WTC11 (cell line): ENCODE data around the gene STK35. TPM values are rescaled to one million over a fixed set of nuclear protein-coding genes. Genes with fewer than 3 reads are reported as not detected.
A peak's percentile ranks its signal among the peaks of the same experiment; 100 is the strongest.

Experiments
- ATAC-seq: fragments of 200-7000 bp; cut with Tn5 transposase; 2 replicates; pipeline ENCODE4 v1.10.0; 2021; ENCODE audit warnings: mild to moderate bottlenecking, moderate library complexity
- CTCF ChIA-PET: fragments of 300-600 bp; sonication (Branson Sonifier 250); formaldehyde crosslinking; loops from one replicate; lab custom pipeline; 2021; ENCODE audit warnings: antibody characterized with exemption; lab: Charles Lee
- POLR2A ChIA-PET: fragments of 350-600 bp; sonication (Branson Sonifier 250); formaldehyde crosslinking; loops from one replicate; lab custom pipeline; 2021; ENCODE audit warnings: antibody characterized with exemption; lab: Charles Lee
- DNase-seq: peaks from one replicate; pipeline ENCODE4 v3.0.0; 2021; ENCODE audit warnings: low spot score
- H3K27ac Mint-ChIP-seq: 2 replicates; pipeline ENCODE4 v1.8.0; 2021; ENCODE audit warnings: mixed read lengths
- H3K27me3 Mint-ChIP-seq: 2 replicates; pipeline ENCODE4 v1.8.0; 2021; ENCODE audit warnings: low read depth, mild to moderate bottlenecking, moderate library complexity, mixed read lengths
- H3K36me3 Mint-ChIP-seq: 2 replicates; pipeline ENCODE4 v1.8.0; 2021; ENCODE audit warnings: mixed read lengths
- H3K4me1 Mint-ChIP-seq: 2 replicates; pipeline ENCODE4 v1.8.0; 2022; ENCODE audit warnings: mixed read lengths
- H3K4me3 Mint-ChIP-seq: 2 replicates; pipeline ENCODE4 v1.8.0; 2021; ENCODE audit warnings: mild to moderate bottlenecking, moderate library complexity, mixed read lengths
- H3K9me3 Mint-ChIP-seq: 2 replicates; pipeline ENCODE4 v1.8.0; 2021; ENCODE audit warnings: mixed read lengths
- CDX4 ChIP-seq: fragments of 250-450 bp; sonication (Bioruptor Pico); IDR thresholded peaks from 2 replicates; pipeline ENCODE4 v1.9.0; 2021; ENCODE audit warnings: moderate library complexity, mild to moderate bottlenecking, inconsistent platforms, borderline replicate concordance
- CTCF ChIP-seq: fragments of 200-600 bp; IDR thresholded peaks from 2 replicates; pipeline ENCODE4 v1.8.0; 2022; ENCODE audit warnings: antibody characterized with exemption
- E2F5 ChIP-seq: sonication (generic); formaldehyde crosslinking; IDR thresholded peaks from 2 replicates; pipeline ENCODE4 v1.8.1; 2022; ENCODE audit warnings: mild to moderate bottlenecking, moderate library complexity, missing genetic modification reagents
- ERG ChIP-seq: fragments of 250-450 bp; sonication (Bioruptor Pico); IDR thresholded peaks from 2 replicates; pipeline ENCODE4 v1.8.0; 2021; ENCODE audit warnings: mild to moderate bottlenecking
- GABPB1 ChIP-seq: sonication (generic); formaldehyde crosslinking; IDR thresholded peaks from 2 replicates; pipeline ENCODE4 v1.8.1; 2023; ENCODE audit warnings: mild to moderate bottlenecking, missing genetic modification reagents
- GTF2I ChIP-seq: fragments of 250-450 bp; sonication (Bioruptor Pico); conservative IDR thresholded peaks from 2 replicates; pipeline ENCODE4 v1.4.0; 2021; ENCODE audit warnings: mild to moderate bottlenecking
- NFATC4 ChIP-seq: fragments of 250-450 bp; sonication (Bioruptor Pico); IDR thresholded peaks from 2 replicates; pipeline ENCODE4 v1.9.0; 2021; ENCODE audit warnings: mild to moderate bottlenecking
- NR1H2 ChIP-seq: sonication (generic); formaldehyde crosslinking; IDR thresholded peaks from 2 replicates; pipeline ENCODE4 v1.9.0; 2021; ENCODE audit warnings: mild to moderate bottlenecking, moderate library complexity, missing genetic modification reagents
- OVOL2 ChIP-seq: fragments of 250-450 bp; sonication (Bioruptor Pico); IDR thresholded peaks from 2 replicates; pipeline ENCODE4 v1.9.0; 2021; ENCODE audit warnings: mild to moderate bottlenecking, borderline replicate concordance
- PREB ChIP-seq: sonication (generic); formaldehyde crosslinking; IDR thresholded peaks from 2 replicates; pipeline ENCODE4 v1.8.1; 2022; ENCODE audit warnings: mild to moderate bottlenecking, missing genetic modification reagents, moderate library complexity, borderline replicate concordance
- PRRX2 ChIP-seq: fragments of 250-450 bp; sonication (Bioruptor Pico); IDR thresholded peaks from 2 replicates; pipeline ENCODE4 v1.8.0; 2021; ENCODE audit warnings: mild to moderate bottlenecking
- TEAD4 ChIP-seq: sonication (generic); formaldehyde crosslinking; IDR thresholded peaks from 2 replicates; pipeline ENCODE4 v1.8.0; 2022; ENCODE audit warnings: mild to moderate bottlenecking, missing genetic modification reagents
- ZBTB21 ChIP-seq: sonication (generic); formaldehyde crosslinking; IDR thresholded peaks from 2 replicates; pipeline ENCODE4 v1.8.1; 2023; ENCODE audit warnings: mild to moderate bottlenecking, missing genetic modification reagents, borderline replicate concordance
- ZNF121 ChIP-seq: sonication (generic); formaldehyde crosslinking; IDR thresholded peaks from 2 replicates; pipeline ENCODE4 v1.8.0; 2023; ENCODE audit warnings: missing genetic modification reagents
- ZNF219 ChIP-seq: sonication (generic); formaldehyde crosslinking; IDR thresholded peaks from 2 replicates; pipeline ENCODE4 v1.8.0; 2023; ENCODE audit warnings: missing genetic modification reagents, mild to moderate bottlenecking, borderline replicate concordance
- ZNF532 ChIP-seq: fragments of 250-450 bp; sonication (Bioruptor Pico); IDR thresholded peaks from 2 replicates; pipeline ENCODE4 v1.9.0; 2021; ENCODE audit warnings: mild to moderate bottlenecking, borderline replicate concordance
- total RNA-seq: library from RNA; stranded (reverse); gene quantifications from 3 replicates; pipeline ENCODE4 v1.2.3, GENCODE V29; 2021

STK35 gene
- total RNA-seq, 1 experiment from 2014 or later: 37.2 TPM

GRCh38 chr20:2135013-2135412 is 33.4 kb downstream of the STK35 start:
- Mint-ChIP-seq H3K27me3 (no peaks in the 10 kb centered on the region), H3K36me3 (no peaks in the 10 kb centered on the region), H3K9me3 (no peaks in the 10 kb centered on the region), H3K4me1 (peaks cover 30% of the 10 kb centered on the region), H3K4me3 (no peak overlapping the region), H3K27ac (no peak overlapping the region)
- ATAC-seq: no peak
- TF ChIP-seq NR1H2 (CRISPR knock-in tag) (no peak), ZBTB21 (CRISPR knock-in tag) (no peak), CTCF (no peak), TEAD4 (CRISPR knock-in tag) (no peak), NFATC4 (CRISPR knock-in tag) (no peak), E2F5 (CRISPR knock-in tag) (no peak), ERG (CRISPR knock-in tag) (no peak), GTF2I (CRISPR knock-in tag) (no peak), CDX4 (CRISPR knock-in tag) (no peak), ZNF219 (CRISPR knock-in tag) (no peak), ZNF121 (no peak)
- ChIA-PET POLR2A (no interaction called here), CTCF (interaction anchor here (1.9 kb wide), 1 partner anchor 37 kb away, joined by 7 read pairs; no protein-coding TSS in a partner anchor)
- DNase-seq: no peak

GRCh38 chr20:2136275-2136674 is 34.6 kb downstream of the STK35 start:
- 0 out of 2 replicates have a peak overlapping the region, but pooled peaks have one; percentile 58 for H3K27ac Mint-ChIP-seq
- no peak for ATAC-seq

More at GRCh38 chr20:2136275-2136674, 34.6 kb downstream of the STK35 start:
- Mint-ChIP-seq H3K4me3 (no peak overlapping the region), H3K4me1 (peaks cover 19% of the 10 kb centered on the region), H3K36me3 (no peaks in the 10 kb centered on the region), H3K27me3 (no peaks in the 10 kb centered on the region), H3K9me3 (no peaks in the 10 kb centered on the region)
- DNase-seq: no peak
- no peak for TF ChIP-seq OVOL2
- no peak for TF ChIP-seq ZNF532
- no peak for TF ChIP-seq GABPB1 (CRISPR knock-in tag)
- TF ChIP-seq PRRX2 (CRISPR knock-in tag): no peak
- TF ChIP-seq PREB (CRISPR knock-in tag): no peak
- CTCF ChIA-PET: interaction anchor here (0.8 to 1.9 kb wide), 2 partner anchors 11 to 36 kb away, joined by 3 to 7 read pairs; no protein-coding TSS in a partner anchor
- POLR2A ChIA-PET: no interaction called here
